ENCODE data around the gene REL. TPM values are rescaled to one million over a fixed set of nuclear protein-coding genes. Genes with fewer than 3 reads are reported as not detected.

Gene REL
- total RNA-seq = 2.4 and 3.0 TPM in 2 replicates

DNA sequence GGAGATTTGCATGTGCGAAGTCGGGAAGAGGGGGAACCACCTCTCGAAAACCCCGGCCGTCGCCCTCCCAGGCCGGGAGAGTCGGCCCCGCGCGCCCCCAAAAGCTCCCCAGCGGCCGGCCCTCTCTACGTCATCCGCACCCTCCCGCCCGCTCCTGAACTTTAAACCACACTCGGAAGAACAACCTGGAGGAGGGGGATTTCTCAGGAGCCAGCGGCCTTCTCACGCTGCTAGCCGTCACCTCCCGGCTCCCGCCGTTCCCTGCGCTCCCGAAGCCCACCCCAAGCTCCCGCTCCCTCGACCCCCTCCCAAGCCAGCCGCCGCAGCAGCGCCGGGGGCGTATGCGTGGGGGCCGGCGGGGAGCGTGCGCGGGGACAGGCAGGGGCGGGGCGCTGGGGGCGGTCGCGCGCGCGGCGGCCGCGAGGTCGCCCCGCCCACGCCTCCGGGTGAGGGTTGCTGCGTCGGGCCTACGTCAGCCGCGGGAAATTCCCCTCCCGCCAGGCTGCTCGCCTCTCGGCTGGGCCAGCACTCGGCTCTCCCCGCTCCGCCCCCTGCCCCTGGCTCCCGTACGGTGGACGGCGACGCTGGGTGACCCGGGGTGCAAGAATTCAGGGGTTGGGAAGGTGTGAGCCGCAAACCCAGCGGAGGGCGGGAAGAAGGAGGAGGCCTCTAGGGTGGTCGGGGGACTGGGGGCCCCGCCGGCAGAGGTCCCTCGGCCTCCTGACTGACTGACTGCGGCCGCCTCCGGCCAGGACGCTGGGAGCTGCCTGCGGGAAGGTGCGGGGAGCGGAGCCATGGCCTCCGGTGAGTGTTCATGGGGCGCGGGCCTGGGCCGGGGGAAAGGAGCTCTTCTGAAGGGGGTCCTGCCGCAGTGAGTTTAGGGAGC lies at the start of gene REL:
Gene REL (plus strand): TSS at position 528 of the 886 bp plus-strand sequence. CDS start 267 bp downstream, at position 795.
- DNase-seq (ENCODE audit: low read depth) = no peak
- TF ChIP-seq, protein P1, sequence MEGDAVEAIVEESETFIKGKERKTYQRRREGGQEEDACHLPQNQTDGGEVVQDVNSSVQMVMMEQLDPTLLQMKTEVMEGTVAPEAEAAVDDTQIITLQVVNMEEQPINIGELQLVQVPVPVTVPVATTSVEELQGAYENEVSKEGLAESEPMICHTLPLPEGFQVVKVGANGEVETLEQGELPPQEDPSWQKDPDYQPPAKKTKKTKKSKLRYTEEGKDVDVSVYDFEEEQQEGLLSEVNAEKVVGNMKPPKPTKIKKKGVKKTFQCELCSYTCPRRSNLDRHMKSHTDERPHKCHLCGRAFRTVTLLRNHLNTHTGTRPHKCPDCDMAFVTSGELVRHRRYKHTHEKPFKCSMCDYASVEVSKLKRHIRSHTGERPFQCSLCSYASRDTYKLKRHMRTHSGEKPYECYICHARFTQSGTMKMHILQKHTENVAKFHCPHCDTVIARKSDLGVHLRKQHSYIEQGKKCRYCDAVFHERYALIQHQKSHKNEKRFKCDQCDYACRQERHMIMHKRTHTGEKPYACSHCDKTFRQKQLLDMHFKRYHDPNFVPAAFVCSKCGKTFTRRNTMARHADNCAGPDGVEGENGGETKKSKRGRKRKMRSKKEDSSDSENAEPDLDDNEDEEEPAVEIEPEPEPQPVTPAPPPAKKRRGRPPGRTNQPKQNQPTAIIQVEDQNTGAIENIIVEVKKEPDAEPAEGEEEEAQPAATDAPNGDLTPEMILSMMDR (conservative IDR thresholded peaks at IDR 0.05; ENCODE audit: low read depth, low read length) = no peak
- H3K4me3 ChIP-seq (ENCODE audit: low read depth, low read length) = peak within 1 kb of the TSS; percentile 88

DNA sequence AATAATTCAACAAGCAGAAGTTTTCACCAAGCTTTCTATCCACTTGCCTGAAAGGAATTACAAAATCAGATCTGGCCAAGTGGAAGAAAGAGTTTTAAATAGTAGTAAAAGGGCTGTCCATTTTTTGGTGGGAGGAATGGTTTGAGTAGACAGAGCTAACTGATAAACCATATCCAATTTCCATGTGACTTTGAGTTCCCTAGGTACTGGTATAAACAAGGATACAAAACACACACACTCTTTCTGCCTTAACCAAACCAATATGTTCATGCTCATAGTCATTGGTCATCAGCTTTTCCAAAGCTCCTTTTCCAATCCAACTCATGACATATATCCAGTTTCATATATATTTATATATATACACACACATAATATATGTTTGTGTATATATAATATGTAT lies 49.5 kb upstream of the REL start:
- TF ChIP-seq, protein P1 (conservative IDR thresholded peaks at IDR 0.05; ENCODE audit: low read depth, low read length) = no peak
- no peak overlapping the region for H3K4me3 ChIP-seq (ENCODE audit: low read depth, low read length)
- DNase-seq (ENCODE audit: low read depth) = no peak

DNA sequence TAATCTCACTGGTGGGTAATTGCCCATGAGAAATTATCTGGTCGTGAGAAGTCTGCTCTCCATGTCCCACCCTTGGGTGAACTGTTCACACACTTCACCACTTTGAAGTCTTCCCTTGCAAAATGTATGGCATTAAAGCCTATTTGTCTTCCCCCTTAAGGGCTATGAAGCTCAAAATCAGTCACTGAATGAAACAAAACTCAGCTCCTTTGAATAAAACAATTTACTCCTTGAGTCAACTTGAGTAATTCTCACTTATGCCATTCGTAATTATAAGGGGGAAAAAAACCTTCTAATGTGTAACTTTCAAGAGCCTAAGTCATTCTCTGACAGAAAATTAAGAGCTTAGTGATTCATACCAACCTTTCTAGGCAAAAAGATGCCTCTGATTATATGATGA lies 48.8 kb upstream of the REL start:
- TF ChIP-seq, protein P1 (conservative IDR thresholded peaks at IDR 0.05; ENCODE audit: low read depth, low read length) = no peak

DNA sequence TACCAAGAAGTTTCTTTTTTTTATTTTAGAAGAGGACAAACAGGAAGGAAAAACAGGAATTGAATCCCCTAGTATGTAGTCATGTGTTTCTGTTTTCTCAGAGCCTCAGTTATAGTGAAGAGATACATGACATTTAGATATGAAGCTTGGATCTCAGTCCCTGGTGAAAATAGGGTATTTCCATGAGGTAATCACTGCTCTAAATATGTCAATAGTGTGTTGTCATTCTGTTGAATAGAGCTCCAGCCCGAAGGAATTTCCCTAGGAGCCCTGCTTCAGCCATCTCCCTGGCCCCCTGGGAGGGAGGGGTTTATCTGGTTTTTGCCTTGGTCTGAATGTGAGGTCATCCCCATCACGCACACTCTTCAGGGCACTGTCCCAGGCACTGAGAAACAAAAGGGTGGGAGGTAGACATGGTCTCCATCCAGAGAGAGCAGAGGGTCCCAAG lies 47.1 kb upstream of the REL start:
- no peak overlapping the region for H3K4me3 ChIP-seq (ENCODE audit: low read depth, low read length)
- DNase-seq (ENCODE audit: low read depth) = no peak
- TF ChIP-seq, protein P1 (conservative IDR thresholded peaks at IDR 0.05; ENCODE audit: low read depth, low read length) = no peak

More for the DNA sequence above, 48.8 kb upstream of the REL start:
- H3K4me3 ChIP-seq (ENCODE audit: low read depth, low read length) = no peak overlapping the region
- DNase-seq (ENCODE audit: low read depth) = no peak

DNA sequence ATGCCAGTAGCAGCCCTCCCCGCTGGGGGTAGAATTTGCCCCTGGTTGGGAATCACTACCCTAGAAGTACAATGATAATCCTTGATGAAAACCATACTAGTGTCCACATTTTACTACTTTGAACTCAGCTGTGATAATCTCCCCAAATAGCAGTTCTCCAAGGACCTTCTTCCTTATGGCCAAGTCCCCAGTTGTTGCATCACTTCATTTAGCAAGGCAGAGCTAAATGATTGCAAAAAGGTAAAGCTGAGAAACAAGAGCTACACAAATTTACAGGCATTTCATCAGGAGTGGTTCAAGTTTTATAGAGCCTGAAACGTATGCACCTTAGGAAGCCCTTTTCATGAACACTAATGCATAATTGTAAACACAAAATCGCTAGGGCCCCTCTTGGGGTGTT lies 44.9 kb upstream of the REL start:
- no peak overlapping the region for H3K4me3 ChIP-seq (ENCODE audit: low read depth, low read length)
- DNase-seq (ENCODE audit: low read depth) = no peak
- TF ChIP-seq, protein P1 (conservative IDR thresholded peaks at IDR 0.05; ENCODE audit: low read depth, low read length) = no peak

DNA sequence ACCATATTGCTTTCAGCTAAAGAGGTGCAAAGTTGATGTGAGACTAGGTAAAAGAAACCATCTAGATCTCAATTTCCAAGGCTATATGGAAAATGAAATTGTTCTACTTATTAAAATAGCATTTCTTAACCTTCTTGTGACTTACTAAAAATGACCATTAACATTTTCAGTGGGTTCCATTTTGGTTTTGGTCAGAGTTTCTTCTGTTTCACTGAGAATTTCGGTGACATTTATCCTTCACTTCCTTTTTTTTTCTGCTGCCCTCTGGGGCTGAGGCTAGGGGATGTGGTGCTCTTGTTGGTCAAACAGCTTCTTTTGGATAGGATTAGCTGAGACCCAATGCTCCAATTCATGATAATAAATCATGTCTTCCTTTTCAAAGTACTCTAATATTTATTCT lies 44.3 kb upstream of the REL start:
- TF ChIP-seq, protein P1 (conservative IDR thresholded peaks at IDR 0.05; ENCODE audit: low read depth, low read length) = no peak
- DNase-seq (ENCODE audit: low read depth) = no peak
- no peak overlapping the region for H3K4me3 ChIP-seq (ENCODE audit: low read depth, low read length)

Data from epithelial cell of proximal tubule (primary cell).